Activated effector memory CD4-positive, alpha-beta T cell treated with anti-CD3 and anti-CD28 coated beads, Interleukin-2, amount 50 U/mL, for 16 hours (primary cell): Measurements from ENCODE around the gene NUAK1.

Experiments
- DNase-seq: peaks from one replicate; pipeline ENCODE4 v3.0.0-alpha.2; 2020

The NUAK1 gene

DNA sequence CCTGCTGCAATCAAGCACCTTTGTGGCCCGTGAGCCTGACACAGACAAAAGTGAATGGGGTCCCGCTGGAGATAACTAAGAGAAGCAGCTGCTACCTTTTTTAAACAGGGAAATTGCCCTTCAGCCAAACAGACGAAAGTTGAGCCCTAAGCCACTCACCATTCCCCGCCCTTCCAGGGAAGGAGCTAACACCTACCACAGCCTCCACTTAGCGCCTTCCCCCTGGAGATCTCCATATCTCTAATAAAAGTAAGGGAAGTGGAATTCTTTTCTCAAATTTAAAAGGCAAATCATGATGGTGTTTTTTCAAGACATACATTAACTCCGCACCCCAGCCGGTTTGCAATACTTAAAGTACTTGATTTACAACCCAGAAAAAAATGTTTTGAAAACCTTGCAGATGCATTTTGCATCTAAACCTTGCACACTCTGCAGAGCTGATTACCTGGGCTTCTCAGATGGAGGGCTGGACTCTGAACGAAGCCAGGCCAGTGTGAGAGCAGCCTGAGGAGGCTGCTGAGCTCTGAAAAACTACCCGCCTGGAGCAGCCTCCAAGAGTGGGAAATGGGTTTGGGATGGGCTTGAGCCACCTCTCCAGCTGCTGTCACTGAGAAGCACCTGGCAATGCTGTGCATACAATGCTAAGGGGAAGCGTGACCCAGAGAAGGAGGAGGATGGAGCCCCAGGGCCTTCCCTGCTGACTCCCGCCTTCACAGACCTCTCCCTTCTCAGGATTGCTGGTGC, 10.0 kb downstream of the NUAK1 start:
- no peak for DNase-seq

DNA sequence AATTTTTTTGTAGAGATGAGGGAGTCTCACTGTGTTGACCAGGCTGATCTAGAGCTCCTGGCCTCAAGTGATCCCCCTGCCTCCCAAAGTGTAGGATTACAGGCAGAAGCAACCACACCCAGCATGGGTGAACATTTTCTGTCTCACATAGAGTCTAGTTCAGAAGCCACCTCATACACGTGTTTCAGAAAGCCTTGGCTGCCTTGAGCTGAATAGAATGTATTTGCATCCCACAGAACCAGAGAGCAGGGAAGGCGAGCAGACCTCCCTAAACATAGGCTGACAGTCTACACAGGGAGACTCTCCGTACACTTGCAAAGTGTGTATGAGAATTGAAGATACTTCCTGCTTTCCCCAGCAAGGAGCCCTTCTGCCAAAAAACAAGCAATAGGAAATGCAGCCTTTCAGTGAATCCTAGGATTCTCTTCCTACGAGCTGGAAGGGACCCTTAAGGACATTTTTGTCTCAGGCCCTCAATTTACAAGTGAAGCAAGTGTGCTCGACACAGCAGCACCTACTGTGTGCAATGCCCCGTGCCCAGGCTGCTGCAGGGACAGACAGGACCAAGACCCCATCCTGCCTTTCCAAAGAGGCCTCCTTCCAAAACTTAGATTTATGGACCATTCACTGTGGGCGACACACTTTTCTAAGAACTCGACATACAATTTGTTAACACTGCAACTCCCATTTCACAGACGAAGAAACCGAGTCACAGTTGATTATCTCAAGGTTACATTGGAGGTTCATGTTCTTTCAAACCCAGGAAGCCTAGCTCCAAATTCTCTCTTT, 11.2 kb downstream of the NUAK1 start:
- no peak for DNase-seq

DNA sequence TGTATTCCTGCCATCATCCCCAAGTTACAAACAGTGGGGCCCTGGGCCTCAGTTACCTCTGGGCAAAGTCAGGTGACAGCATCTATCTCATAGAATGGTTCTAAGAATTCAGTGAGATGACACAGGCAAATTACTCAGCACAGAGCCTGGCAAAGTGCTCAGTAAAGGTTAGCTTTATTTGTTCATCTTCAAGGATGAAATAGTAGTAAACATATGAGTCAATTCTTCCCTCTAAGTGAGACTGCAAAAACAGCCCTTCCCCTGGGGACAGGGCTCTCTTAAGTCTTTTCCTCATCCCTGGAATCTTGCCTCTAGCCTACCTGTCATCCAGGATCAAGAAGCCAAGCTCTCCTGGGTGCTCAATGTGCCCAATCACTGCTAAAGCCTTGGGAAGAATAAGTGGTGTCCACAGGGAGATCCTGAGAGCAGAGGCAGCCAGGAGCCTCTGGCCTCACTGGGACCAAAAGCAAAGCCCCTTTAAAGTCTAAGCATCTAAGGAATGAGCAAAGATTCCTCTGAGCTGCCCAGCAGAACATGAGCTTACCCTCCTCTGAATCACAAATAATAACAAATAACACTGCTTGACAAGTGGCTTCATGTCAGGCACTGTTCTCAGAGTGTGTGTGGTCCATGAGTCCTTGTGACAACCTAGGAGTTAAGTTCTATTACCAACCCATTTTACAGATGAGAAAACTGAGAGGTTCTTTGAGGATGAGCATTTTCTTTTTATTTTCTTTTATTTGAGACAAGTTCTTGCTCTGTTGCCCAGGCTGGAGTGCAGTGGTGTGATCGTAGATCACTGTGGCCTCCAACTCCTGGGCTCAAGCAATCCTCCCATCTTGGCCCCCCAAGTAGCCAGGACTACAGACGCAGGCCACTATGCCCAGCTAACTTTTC, 12.1 kb downstream of the NUAK1 start:
- no peak for DNase-seq

DNA sequence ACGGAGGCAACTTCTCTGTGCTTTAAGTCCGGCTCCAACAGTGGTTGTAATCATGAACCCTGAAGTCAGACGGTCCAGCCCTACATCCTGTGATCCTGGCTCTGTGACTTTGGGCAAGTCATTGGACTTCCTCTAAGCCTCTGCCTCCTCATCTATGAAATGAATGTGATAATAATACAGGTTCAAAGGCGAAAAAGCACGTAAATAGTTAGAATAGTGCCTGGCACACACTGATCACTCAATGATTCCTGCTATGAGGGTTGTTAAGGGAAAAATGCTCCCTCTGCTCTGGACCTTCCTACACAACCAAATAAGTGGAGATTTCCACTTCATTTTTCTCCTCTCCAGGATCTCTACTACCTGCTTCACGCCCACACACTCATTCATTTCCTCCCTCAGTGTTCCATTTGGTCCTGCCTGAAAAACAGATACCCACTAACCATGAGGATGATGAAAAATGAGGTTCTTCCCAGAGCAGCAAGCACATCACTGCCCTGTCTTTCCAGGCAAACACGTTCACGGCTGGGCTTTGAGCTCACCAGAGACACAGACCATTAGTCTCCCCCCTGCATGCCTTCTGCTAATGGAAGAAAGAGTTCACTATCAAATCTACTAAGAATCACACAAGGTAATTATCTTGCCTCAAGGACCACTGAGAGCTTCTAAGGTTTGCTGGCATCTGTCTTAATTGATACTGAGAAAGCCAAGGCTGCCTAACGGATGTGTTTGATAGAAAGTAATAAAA, 13.2 kb downstream of the NUAK1 start:
- no peak for DNase-seq

DNA sequence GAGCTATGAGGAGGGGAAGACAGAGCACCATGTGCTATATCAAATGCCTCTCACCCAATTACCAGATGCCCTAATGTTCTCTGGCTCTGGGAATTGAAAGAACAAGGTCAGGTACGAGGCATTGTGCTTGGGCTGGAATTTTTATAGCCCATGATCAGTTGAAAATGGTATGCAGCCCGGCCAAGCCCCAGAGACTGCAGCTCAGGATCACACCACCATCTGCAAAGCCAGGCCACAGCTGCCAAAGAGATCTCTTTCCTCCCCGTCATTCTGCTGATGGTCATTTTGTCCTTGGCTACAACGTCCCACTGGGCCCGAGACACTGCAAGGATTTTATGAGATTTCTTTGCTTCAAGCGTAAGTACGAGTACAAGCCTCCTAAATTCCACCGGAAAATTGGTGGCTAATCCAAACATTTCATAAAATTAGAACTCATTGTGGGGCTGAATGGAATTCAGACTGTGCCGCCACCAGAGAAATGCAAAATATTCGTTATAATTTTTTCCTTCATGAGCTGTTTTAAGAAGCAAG, 15.1 kb downstream of the NUAK1 start:
- no peak for DNase-seq

DNA sequence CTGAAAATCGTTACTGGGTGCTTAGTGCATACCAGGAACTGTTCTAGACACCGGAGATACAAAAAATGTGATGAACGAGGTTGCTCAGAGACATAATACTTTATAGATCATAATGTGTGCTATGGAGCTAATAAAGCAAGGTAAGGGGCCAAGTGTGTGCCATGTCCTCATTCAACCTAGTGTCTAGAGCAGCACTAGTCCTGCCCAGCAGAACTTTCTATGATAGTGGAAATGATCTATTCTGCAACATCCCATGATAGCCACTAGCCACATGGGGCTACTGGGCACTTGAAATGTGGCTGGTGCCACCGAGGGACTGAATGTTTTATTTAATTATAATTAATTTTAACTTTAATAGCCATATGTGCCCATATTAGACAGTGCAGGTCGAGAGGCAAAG, 15.6 kb downstream of the NUAK1 start:
- DNase-seq = no peak

DNA sequence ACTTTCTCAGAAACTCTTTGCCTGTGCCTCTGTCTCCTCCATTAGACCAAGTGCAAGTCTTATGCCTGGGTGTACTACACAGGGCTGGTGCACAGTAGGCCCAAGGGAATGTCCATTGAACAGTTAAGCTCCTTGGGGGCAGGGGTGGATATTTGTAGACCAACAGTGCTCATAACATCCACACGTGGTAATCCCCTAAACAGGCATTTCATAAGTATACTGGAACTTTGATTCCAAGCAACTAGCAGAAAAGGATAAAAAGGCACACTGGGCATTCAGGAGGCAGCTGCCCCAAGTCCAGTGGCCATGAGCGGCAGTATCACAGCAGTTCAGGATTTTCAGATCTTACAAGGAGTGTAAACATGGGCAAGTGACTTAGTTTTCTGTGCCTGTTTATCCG, 16.8 kb downstream of the NUAK1 start:
- DNase-seq = no peak

DNA sequence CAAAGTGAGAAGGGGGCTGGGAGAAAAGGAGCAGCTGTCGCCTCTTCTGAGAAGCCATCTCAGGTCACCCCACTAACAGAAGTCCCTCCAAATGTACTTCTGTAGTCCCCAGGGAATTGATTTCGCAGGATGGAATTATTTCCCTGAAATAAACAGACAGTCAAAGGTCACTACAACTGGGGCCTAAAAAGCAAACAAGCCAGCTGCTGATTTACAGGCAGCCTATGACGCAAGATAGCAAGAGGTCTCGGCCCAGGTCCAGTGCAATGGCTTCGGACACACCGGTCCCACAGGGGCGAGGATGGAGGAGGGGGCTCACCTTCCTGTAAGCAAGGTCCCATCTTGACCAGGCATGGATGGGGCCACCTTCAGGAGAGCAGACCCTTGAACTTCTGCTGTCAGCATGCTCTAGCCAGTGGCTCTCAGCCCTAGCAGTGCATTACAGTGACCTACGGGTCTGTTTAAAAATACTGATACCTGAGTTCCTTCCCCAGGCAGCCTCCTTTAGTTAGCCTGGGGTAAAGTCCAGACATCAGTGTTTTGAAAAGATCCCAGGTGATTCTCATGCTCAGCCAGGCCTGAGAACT, 18.1 kb downstream of the NUAK1 start:
- DNase-seq = no peak

DNA sequence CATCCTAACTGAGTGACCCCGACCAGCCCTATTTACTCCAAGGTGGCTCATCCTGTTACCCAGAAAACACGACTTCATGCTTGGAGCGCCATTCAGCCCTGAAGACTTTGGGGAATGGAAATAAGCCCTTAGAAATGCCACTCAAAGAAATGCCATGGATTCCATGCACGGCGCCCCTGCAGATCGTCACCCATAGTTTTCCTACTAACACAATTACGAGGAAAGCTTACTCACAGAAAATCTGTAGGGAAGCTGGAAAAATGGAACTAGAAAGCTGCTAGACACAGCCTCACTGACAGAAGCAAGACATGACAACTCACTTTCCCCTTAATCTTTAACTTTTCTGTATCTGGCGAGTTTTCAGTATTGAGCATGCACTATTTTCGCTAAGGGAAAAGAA, 19.5 kb downstream of the NUAK1 start:
- no peak for DNase-seq

DNA sequence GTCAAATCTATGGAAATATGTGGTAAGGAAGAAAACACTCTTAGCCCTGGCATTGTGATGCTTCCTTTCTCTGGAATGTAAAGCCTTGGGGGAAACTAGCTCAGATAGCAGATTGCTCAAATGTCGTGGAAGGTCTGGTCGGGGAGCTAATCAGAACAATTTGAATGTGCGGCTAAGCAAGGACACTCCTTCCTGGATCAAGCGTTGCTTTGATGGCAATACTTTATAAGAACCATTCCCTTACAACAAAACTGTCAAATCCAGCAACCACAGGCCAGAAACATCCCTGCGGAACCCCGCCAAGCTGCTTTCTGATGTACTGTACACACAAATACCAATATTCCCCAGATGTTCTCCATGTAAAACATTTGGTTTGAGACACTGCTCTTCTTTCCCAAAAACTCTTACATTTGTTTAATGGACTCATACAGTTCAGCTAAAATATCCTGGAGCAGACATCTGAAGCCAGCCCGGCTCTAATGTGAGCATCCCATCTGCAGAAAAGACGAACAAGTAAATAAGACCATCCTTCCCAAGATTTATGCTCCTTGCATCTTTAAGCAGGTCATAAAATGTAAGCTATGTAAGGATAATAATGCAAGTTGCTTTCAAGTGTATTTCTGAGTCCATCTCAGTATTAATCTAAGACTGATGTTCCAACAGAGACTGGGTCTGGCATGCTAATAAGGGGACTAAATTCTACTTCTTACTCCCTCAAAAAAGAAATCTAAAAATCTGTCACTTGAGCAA, 20.2 kb downstream of the NUAK1 start:
- no peak for DNase-seq

DNA sequence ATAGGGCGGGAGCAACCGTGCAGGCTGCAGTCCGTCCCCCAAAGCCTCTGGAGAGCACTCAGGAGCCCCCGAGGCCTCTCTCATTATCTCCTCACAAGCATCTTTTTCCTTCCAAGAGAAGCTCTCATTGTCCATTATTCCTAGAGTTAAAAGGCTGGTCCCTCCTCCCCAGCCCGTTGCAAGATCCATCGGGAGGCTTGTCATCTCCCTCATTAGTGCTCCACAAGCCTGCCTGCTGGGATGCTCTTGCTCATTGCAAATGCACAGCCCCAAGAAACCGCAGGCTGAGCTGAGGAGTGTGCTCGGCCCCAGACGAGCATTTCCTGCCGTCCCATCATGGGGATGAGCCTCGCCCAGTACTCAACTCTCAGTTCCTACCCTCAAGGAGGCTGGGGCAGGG, 23.3 kb downstream of the NUAK1 start:
- DNase-seq = no peak

DNA sequence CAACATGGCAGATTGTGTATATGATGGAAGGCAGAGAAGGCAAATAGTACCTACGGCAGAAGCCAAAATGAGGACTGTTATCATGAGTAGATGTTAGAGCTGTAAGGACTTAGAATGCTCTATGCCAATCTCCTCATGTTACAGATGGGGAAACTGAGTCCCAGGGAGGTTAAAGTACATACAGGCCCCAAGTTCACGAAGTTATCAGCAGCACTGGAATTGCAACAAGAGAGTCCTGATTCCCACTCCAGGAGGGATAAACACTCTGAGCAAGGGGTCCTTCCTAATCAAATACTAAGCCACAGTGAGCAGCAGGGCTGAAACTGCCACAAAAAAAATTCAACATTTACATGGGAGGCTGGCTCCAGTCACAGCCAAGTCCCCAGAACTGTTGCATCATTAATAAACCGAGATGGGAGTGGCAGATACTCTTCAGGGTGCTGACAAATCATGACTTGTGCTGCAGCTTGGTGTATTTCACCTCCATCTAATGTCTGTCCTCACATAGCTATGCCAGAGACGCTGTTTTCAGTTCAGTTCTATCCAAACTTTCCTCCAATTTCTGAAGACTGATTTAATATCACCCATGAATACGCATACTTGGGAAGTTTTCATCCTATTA, 24.2 kb downstream of the NUAK1 start:
- DNase-seq = no peak

DNA sequence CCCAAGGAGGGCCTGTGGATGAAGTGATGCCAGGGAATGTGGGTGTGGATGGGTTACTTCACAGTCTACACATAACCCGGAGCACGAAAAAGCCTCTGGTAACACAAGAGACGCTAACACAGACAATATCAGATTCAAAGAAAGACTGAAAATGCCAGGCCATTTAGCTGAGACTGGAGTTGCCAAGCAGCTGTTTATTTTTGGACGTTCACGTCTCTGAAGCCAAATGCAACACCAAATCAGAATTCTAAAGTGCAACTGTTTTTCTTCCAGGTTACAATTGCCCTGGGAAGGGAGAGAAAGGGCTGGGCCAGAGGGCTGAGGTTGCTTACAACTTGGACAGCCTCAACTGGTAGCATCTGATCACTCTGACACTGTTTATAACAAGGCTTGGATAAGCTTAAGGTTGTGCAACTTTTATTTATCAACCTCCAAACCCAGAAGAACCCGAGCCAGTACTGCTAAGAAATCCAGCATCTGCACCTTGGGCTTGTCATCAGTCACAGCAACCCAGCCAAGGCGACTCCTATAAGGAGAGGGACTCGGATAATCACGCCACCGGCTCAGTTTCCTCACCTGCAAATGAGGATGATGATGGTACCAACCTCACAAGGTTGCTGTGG, 24.8 kb downstream of the NUAK1 start:
- no peak for DNase-seq

DNA sequence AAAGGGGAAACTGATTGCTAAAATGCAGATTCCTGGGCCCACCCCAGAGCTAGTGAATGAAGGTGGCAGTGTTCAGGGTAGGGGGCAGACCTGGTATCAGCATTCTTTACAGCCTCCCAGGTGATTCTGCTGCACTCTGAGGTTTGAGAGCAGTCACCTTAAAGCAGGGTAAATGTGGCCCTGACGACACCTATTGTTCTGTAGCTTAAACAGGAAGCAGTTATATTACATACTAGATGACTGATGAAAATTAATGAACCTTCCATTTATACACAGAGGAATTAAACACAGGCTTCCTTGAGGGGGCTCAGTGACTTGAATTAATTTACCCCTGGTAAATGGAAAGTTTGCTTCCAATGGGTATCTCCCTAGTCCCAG, 25.3 kb downstream of the NUAK1 start:
- DNase-seq = no peak

DNA sequence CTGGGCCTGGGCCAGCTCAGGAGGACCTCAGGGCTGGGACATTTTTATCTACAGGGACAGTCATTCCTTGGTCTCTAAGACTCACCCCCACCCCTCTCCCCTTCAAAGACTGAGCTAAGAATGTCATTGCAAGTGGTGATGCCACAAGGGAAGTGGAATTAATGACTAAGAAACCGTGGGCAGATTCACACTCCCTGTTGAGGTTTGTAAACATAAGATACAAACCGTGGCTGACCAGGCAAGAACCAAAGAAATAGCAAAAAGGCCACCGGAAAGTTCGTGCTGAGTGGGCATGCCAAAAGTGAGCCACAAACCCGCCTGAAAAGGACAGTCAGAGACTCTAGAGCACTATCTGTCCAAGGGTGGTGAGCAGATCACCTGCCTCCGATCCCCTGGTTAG, 25.7 kb downstream of the NUAK1 start:
- DNase-seq = no peak

DNA sequence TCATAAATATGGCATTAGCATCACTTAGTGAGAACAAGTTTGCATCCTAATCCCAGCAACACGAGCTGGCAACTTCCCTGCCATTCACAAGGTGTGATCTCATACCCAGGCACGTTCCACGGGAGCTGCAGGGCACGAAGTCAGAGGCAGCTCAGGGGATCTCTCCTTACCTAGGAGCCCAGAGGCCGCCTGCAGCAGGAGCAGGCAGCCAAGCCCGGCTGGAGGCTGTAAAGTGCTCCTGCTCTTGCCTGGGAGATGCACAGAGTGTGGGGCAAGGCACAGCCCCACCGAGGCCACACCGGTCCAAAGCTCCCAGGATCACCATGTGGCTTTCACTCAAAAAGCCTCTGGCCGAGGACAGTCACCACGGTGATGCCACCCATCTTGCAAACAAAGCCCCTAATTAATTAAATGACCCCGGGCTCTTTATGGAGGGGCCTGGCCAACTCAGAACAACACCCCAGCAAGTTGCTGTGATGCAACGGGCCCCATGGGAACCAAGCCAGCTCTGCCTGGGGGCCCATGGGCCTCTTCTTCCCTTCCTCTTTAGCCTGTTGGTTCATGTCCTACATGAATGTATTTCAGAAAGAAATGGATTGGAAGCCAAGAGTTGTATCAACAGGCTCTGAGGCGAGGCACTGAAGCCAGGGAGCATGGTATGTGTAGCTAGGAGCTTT, 26.5 kb downstream of the NUAK1 start:
- DNase-seq = no peak

DNA sequence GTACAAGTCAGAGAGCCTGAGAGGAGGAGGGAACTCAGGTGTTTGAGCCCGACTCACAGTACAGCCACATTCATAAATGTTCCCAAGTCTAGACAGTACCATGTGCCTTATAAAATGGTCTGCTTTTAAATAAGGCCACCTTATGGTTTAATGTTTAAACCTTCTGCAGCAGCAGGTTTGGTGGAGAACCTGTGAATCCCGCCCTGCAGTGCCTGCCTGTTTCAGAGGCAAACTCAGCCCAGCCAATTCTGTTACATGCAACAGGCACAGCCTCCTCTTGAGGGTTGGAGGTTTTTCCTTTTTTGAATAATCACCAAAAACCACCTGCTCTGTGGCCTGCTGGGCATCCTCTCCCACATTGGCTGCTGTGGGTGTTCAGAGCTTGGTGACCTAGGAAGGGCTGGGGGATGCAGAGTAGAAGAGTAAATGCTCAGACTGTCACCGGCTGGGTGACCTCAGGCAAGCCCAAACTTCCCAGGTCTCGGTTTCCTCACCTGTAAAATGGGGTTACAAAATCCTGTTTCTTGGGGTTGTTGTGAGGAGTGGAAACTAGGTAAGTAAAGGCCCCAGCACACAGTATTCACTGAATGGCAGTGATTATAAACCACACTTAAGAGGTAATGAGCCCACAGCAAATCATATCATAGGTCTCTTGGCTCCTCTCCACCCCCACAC, 28.0 kb downstream of the NUAK1 start:
- DNase-seq = no peak

DNA sequence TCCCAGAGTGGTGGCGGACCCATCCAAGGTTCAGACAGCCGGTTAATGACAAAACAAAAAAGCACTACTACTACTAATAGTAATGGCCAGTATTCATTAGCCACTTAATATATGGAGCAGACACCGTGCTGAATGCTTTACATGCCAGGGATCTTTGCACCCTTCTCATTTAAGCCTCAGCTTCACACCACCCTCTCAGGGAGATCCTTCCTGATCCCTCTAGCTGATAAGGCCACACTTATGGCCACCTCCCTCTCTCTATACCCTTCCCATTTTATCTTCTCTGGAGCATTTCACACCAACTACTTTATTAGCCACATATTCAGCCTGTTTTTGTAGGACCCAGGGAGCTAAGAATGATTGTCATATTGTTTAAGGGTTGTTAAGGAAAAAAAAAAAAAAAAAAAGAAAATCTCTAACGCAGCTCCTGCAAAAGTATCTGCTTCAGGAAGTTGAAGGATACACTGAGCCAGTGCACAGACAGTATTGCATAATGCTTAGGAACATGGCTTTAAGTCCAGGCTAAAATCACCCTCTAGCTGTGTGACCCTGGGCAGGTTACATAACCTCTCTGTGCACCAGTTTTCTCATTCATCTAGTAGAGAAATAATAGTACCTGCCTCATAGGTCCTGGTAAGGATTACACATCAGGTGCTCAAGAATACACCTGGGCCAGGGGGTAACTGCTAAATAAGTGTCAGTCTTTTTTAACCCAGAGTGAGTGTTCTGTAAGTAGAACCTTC, 29.4 kb downstream of the NUAK1 start:
- DNase-seq = no peak
